ENCODE results near the gene VASH2. TPM values are rescaled to one million over a fixed set of nuclear protein-coding genes. Genes with fewer than 3 reads are reported as not detected.

VASH2 gene
- total RNA-seq (2022) (2.9 and 3.2 TPM in 2 replicates), Bru-seq, nascent RNA (percentile 45 among the genes with signal in this experiment), BruChase-seq, experiment 1, labeled RNA remaining after a 2-hour chase (percentile 45 among the genes with signal in this experiment), BruChase-seq, experiment 2, labeled RNA remaining after a 6-hour chase (percentile 43 among the genes with signal in this experiment)
- long read RNA-seq, partial matches to known transcripts: 0 of 3 reads
- long read RNA-seq, other reads (novel, unspliced or antisense): 3 of 3 reads

GRCh38 chr1:212950243-212951125 lies at the start of gene VASH2:
Gene VASH2, plus strand, starts transcription at chr1:212950541. Its CDS starts 1,002 bp downstream, at chr1:212951543.
- no peak for TF ChIP-seq CTCF (IDR thresholded peaks at IDR 0.05; ENCODE audit: insufficient read depth in 1 of 2, low read depth in 1 of 2, low read length in 1 of 2, severe bottlenecking in 1 of 2, unreplicated experiment in 1 of 2)
- peak; percentile 88 to 90 for DNase-seq
- H3K27me3 ChIP-seq (replicated peaks; ENCODE audit: control insufficient read depth, insufficient read depth, low read length): no peaks in the 10 kb centered on the region
- H3K27ac Mint-ChIP-seq (ENCODE audit: unreplicated experiment): peak within 1 kb of the TSS; percentile 48
- H3K4me1 ChIP-seq: no peaks in the 10 kb centered on the region
- H3K9me3 ChIP-seq: no peaks in the 10 kb centered on the region
- ChIA-PET POLR2A (interaction anchor here (0.7 to 0.8 kb wide), 4 partner anchors 48 to 635 kb away, joined by 3 to 9 read pairs (median 6); partner anchors contain the start of gene ATF3), CTCF (interaction anchor here (0.6 to 1.3 kb wide), 3 partner anchors 142 to 285 kb away, joined by 3 to 5 read pairs (median 3); no protein-coding TSS in a partner anchor)
- H3K9me3 Mint-ChIP-seq (ENCODE audit: unreplicated experiment): no peaks in the 10 kb centered on the region
- peaks cover 4% of the 10 kb centered on the region for H3K27me3 Mint-ChIP-seq (ENCODE audit: insufficient read depth, unreplicated experiment)
- H3K4me3 ChIP-seq (ENCODE audit: low read depth, low read length): peak within 1 kb of the TSS; percentile 49
- no peaks in the 10 kb centered on the region for H3K36me3 ChIP-seq (ENCODE audit: control insufficient read depth, insufficient read depth, low read length)
- H3K4me1 Mint-ChIP-seq (ENCODE audit: low read depth, unreplicated experiment): no peaks in the 10 kb centered on the region
- intact Hi-C loops (cut with micrococcal nuclease; ENCODE audit: unreplicated experiment): no loop called here
- no TSS peak for BruUV-seq (replicated peaks)
- H3K4me3 Mint-ChIP-seq (ENCODE audit: unreplicated experiment): peak within 1 kb of the TSS; percentile 84
- H3K36me3 Mint-ChIP-seq (ENCODE audit: insufficient read depth, unreplicated experiment): peaks cover 7% of the 10 kb centered on the region

- TF ChIP-seq CTCF (IDR thresholded peaks at IDR 0.05; ENCODE audit: insufficient read depth in 1 of 2, low read depth in 1 of 2, low read length in 1 of 2, severe bottlenecking in 1 of 2, unreplicated experiment in 1 of 2): no peak
- no peak overlapping the region for H3K27ac Mint-ChIP-seq (ENCODE audit: unreplicated experiment)
- H3K4me3 Mint-ChIP-seq (ENCODE audit: unreplicated experiment): no peak overlapping the region
- Histone ChIP-seq H3K4me1 (no peaks in the 10 kb centered on the region), H3K27me3 (replicated peaks; ENCODE audit: control insufficient read depth, insufficient read depth, low read length) (no peaks in the 10 kb centered on the region), H3K36me3 (ENCODE audit: control insufficient read depth, insufficient read depth, low read length) (peaks cover 1% of the 10 kb centered on the region; the same call in 1 of the 2 replicates), H3K4me3 (ENCODE audit: low read depth, low read length) (no peak overlapping the region), H3K9me3 (peaks cover 13% of the 10 kb centered on the region; the same call in 1 of the 2 replicates)
- POLR2A ChIA-PET: no interaction called here
- intact Hi-C loops (cut with micrococcal nuclease; ENCODE audit: unreplicated experiment): no loop called here
- no peaks in the 10 kb centered on the region for H3K4me1 Mint-ChIP-seq (ENCODE audit: low read depth, unreplicated experiment)
- H3K9me3 Mint-ChIP-seq (ENCODE audit: unreplicated experiment): peaks cover 25% of the 10 kb centered on the region
- BruUV-seq (replicated peaks): no TSS peak
- no peak for DNase-seq
- H3K36me3 Mint-ChIP-seq (ENCODE audit: insufficient read depth, unreplicated experiment): peaks cover 31% of the 10 kb centered on the region
- CTCF ChIA-PET: interaction anchor here (0.7 kb wide), 1 partner anchor 56 kb away, joined by 3 read pairs; no protein-coding TSS in a partner anchor
- no peaks in the 10 kb centered on the region for H3K27me3 Mint-ChIP-seq (ENCODE audit: insufficient read depth, unreplicated experiment)
These were observed 49.1 kb upstream of the VASH2 start for GRCh38 chr1:212901290-212901689.

GRCh38 chr1:212902054-212902453 lies 48.3 kb upstream of the VASH2 start:
- Histone ChIP-seq H3K9me3 (peaks cover 13% of the 10 kb centered on the region; the same call in 1 of the 2 replicates), H3K36me3 (ENCODE audit: control insufficient read depth, insufficient read depth, low read length) (0 out of 2 replicates have a peak, but pooled peaks cover 1% of the 10 kb centered on the region), H3K4me1 (no peaks in the 10 kb centered on the region), H3K4me3 (ENCODE audit: low read depth, low read length) (no peak overlapping the region), H3K27me3 (replicated peaks; ENCODE audit: control insufficient read depth, insufficient read depth, low read length) (no peaks in the 10 kb centered on the region)
- no peak for DNase-seq
- intact Hi-C loops (cut with micrococcal nuclease; ENCODE audit: unreplicated experiment): no loop called here
- BruUV-seq (replicated peaks): no TSS peak
- Mint-ChIP-seq H3K36me3 (ENCODE audit: insufficient read depth, unreplicated experiment) (peaks cover 25% of the 10 kb centered on the region), H3K27ac (ENCODE audit: unreplicated experiment) (no peak overlapping the region), H3K9me3 (ENCODE audit: unreplicated experiment) (peaks cover 25% of the 10 kb centered on the region), H3K4me1 (ENCODE audit: low read depth, unreplicated experiment) (no peaks in the 10 kb centered on the region), H3K4me3 (ENCODE audit: unreplicated experiment) (no peak overlapping the region), H3K27me3 (ENCODE audit: insufficient read depth, unreplicated experiment) (no peaks in the 10 kb centered on the region)
- TF ChIP-seq CTCF (IDR thresholded peaks at IDR 0.05; ENCODE audit: insufficient read depth in 1 of 2, low read depth in 1 of 2, low read length in 1 of 2, severe bottlenecking in 1 of 2, unreplicated experiment in 1 of 2): no peak
- CTCF ChIA-PET: no interaction called here
- POLR2A ChIA-PET: no interaction called here

Data from Caco-2 (cell line).